Activated CD8-positive, alpha-beta memory T cell treated with anti-CD3 and anti-CD28 coated beads, Interleukin-2, amount 10 ng/mL, durations not matched to agents 7 days and 5 days (primary cell): ENCODE data around the gene TMEM213. TPM values are rescaled to one million over a fixed set of nuclear protein-coding genes. Genes with fewer than 3 reads are reported as not detected.
A peak's percentile ranks its signal among the peaks of the same experiment; 100 is the strongest.

Experiments used
- ATAC-seq: fragments of 150-1000 bp; cut with Tn5 transposase; one replicate; pipeline ENCODE4 v1.10.0; 2021; ENCODE audit warnings: moderate library complexity
- CTCF ChIA-PET: fragments of 350-600 bp; sonication (Branson Sonifier 250); formaldehyde crosslinking; loops from one replicate; lab custom pipeline; 2021; ENCODE audit warnings: antibody characterized with exemption; lab: Charles Lee
- DNase-seq: peaks from one replicate; pipeline ENCODE4 v3.0.0-alpha.2; 2020
- H3K27ac Mint-ChIP-seq: one replicate; pipeline ENCODE4 v1.8.0; 2021; ENCODE audit warnings: mild to moderate bottlenecking, mixed read lengths
- H3K27me3 Mint-ChIP-seq: one replicate; pipeline ENCODE4 v1.8.0; 2021; ENCODE audit warnings: mixed read lengths
- H3K36me3 Mint-ChIP-seq: one replicate; pipeline ENCODE4 v1.8.0; 2021; ENCODE audit warnings: mild to moderate bottlenecking, mixed read lengths
- H3K4me1 Mint-ChIP-seq: one replicate; pipeline ENCODE4 v1.8.0; 2021; ENCODE audit warnings: mixed read lengths
- H3K4me3 Mint-ChIP-seq: one replicate; pipeline ENCODE4 v1.8.0; 2021; ENCODE audit warnings: mild to moderate bottlenecking, moderate library complexity, mixed read lengths
- H3K9me3 Mint-ChIP-seq: one replicate; pipeline ENCODE4 v1.8.0; 2022; ENCODE audit warnings: low read depth, mixed read lengths
- total RNA-seq, 2 experiments: library from RNA; stranded (reverse); gene quantifications; one replicate each; pipeline ENCODE4 v1.2.3, GENCODE V29; 2021

Gene TMEM213
- total RNA-seq, 2 experiments from 2014 or later, result 0.06 TPM; not detected in 1

GRCh38 chr7:138857728-138858127 is 59.9 kb downstream of the TMEM213 start:
- Mint-ChIP-seq H3K27me3 (peaks cover 2% of the 10 kb centered on the region), H3K9me3 (peaks cover 14% of the 10 kb centered on the region), H3K4me3 (no peak overlapping the region), H3K4me1 (peaks cover 5% of the 10 kb centered on the region), H3K27ac (no peak overlapping the region), H3K36me3 (peaks cover 17% of the 10 kb centered on the region)
- CTCF ChIA-PET, result interaction anchor here (2.3 kb wide), 1 partner anchor 119 kb away, joined by 6 read pairs; no protein-coding TSS in a partner anchor
- DNase-seq (no peak), ATAC-seq (no peak)

DNA sequence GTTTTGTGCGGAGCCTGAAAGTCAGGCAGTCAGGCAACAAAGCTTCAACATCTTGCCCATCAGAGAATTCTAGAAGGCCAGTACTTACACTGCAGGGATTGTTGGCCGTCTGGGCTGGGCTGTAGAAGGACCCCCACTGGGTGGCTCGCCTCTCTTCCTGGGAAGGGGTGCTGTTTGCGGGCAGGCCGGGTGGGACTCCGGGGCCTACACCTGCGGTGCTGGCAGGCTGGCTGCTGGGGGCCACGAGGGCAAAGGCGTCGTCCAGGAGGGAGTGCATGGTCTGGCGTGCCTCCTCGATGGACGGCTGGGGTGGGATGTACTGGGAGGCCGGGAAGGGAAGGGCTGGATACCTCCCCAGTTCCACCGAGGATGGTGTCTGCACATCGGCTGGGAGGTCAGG is 63.3 kb downstream of the TMEM213 start:
- H3K4me1 Mint-ChIP-seq, result peaks cover 16% of the 10 kb centered on the region
- no peak overlapping the region for H3K4me3 Mint-ChIP-seq
- no peaks in the 10 kb centered on the region for H3K27me3 Mint-ChIP-seq
- peaks cover 13% of the 10 kb centered on the region for H3K36me3 Mint-ChIP-seq
- CTCF ChIA-PET, result no interaction called here
- DNase-seq, result no peak
- ATAC-seq, result no peak
- H3K27ac Mint-ChIP-seq, result no peak overlapping the region
- H3K9me3 Mint-ChIP-seq, result peaks cover 14% of the 10 kb centered on the region

DNA sequence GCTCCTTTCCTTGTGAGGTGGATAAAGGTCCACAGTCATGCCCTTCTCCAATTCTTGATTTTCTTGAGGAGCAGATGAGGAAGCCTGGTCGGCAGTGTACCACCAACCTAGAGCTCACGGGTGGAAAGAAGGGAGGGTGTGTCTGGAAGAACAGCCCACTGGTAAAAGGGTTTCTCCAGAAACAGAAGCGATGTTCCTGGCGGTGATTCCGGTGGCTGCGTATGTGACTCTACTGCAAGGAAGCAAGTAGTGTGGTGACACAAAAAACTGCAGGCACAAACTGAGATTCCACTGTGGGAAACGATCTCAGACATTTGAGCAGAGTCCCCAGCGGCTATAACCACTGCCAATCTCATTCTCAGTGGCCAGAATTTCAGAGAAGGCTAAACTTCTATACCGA is 66.1 kb downstream of the TMEM213 start:
- DNase-seq, result no peak
- CTCF ChIA-PET, result interaction anchor here (2.9 kb wide), 1 partner anchor 125 kb away, joined by 13 read pairs; no protein-coding TSS in a partner anchor
- no peak overlapping the region for H3K27ac Mint-ChIP-seq

DNA sequence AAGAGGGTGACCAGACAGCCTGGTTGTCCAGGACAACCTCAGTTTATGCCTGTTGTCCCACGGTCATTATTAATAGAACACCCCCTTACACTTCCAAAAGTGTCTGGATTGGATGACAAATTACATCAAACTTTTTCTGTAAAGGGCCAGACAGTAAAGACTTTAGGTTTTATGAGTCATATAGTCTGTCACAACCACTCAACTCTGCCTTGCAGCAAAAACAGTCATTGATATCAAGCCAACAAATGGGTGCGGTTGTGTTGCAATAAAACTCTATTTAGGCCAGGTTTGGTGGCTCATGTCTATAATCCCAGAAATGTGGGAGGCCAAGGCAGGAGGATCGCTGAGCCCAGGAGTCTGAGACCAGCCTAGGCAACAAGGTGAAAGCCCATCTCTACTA is 66.9 kb downstream of the TMEM213 start:
- DNase-seq, result no peak
- H3K9me3 Mint-ChIP-seq, result no peaks in the 10 kb centered on the region
- no peak for ATAC-seq
- peaks cover 18% of the 10 kb centered on the region for H3K4me1 Mint-ChIP-seq
- H3K4me3 Mint-ChIP-seq, result no peak overlapping the region
- H3K36me3 Mint-ChIP-seq, result no peaks in the 10 kb centered on the region
- H3K27me3 Mint-ChIP-seq, result no peaks in the 10 kb centered on the region
- no peak overlapping the region for H3K27ac Mint-ChIP-seq
- CTCF ChIA-PET, result interaction anchor here (1.1 to 2.9 kb wide), 3 partner anchors 10 to 126 kb away, joined by 4 to 13 read pairs (median 4); no protein-coding TSS in a partner anchor

More for the DNA sequence above, 66.1 kb downstream of the TMEM213 start:
- ATAC-seq, result no peak
- Mint-ChIP-seq H3K36me3 (no peaks in the 10 kb centered on the region), H3K4me1 (peaks cover 18% of the 10 kb centered on the region), H3K4me3 (no peak overlapping the region), H3K27me3 (no peaks in the 10 kb centered on the region), H3K9me3 (no peaks in the 10 kb centered on the region)

GRCh38 chr7:138865843-138866242 is 68.0 kb downstream of the TMEM213 start:
- no peaks in the 10 kb centered on the region for H3K27me3 Mint-ChIP-seq
- H3K4me3 Mint-ChIP-seq, result no peak overlapping the region
- H3K27ac Mint-ChIP-seq, result peak overlapping the region; percentile 67
- no peaks in the 10 kb centered on the region for H3K9me3 Mint-ChIP-seq
- ATAC-seq, result peak; percentile 96
- peaks cover 18% of the 10 kb centered on the region for H3K4me1 Mint-ChIP-seq
- no peaks in the 10 kb centered on the region for H3K36me3 Mint-ChIP-seq
- CTCF ChIA-PET, result interaction anchor here (0.7 to 2.9 kb wide), 6 partner anchors 9 to 406 kb away, joined by 3 to 13 read pairs (median 4); partner anchors contain the start of gene TRIM24
- DNase-seq, result peak; percentile 80

- peaks cover 18% of the 10 kb centered on the region for H3K4me1 Mint-ChIP-seq
- ATAC-seq, result no peak
- H3K27ac Mint-ChIP-seq, result peak overlapping the region; percentile 19
- H3K36me3 Mint-ChIP-seq, result no peaks in the 10 kb centered on the region
- H3K4me3 Mint-ChIP-seq, result no peak overlapping the region
- H3K27me3 Mint-ChIP-seq, result no peaks in the 10 kb centered on the region
- DNase-seq, result no peak
- CTCF ChIA-PET, result interaction anchor here (0.7 to 2.9 kb wide), 3 partner anchors 110 to 282 kb away, joined by 3 to 13 read pairs (median 3); no protein-coding TSS in a partner anchor
- no peaks in the 10 kb centered on the region for H3K9me3 Mint-ChIP-seq
Measured at GRCh38 chr7:138866353-138866752, 68.6 kb downstream of the TMEM213 start.

DNA sequence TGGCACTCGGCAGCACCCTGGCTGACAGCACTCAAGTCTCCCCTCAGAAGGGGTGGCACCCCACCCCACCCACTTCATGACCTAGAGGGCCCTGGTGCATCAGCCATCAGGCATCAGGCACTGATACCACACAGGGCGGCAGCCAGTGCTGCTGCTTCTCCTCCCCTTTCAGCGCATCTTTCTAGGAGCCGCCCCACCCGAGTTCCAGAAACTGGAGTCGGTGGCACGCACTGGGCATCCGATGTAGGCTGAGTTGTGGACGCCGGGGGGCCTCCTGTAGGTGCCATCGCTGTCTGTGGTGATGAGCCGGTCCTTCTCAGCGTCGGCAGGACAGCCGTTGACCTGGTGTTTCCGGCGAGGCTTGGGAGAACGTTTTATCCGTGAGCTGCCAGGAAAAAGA is 70.0 kb downstream of the TMEM213 start:
- DNase-seq (no peak), ATAC-seq (no peak)
- peaks cover 18% of the 10 kb centered on the region for H3K4me1 Mint-ChIP-seq
- H3K4me3 Mint-ChIP-seq, result no peak overlapping the region
- no peaks in the 10 kb centered on the region for H3K27me3 Mint-ChIP-seq
- no peaks in the 10 kb centered on the region for H3K9me3 Mint-ChIP-seq
- H3K36me3 Mint-ChIP-seq, result no peaks in the 10 kb centered on the region
- H3K27ac Mint-ChIP-seq, result no peak overlapping the region
- CTCF ChIA-PET, result interaction anchor here (1.0 to 1.6 kb wide), 2 partner anchors 129 to 706 kb away, joined by 3 to 4 read pairs; no protein-coding TSS in a partner anchor

GRCh38 chr7:138868711-138869110 is 70.9 kb downstream of the TMEM213 start:
- DNase-seq, result no peak
- Mint-ChIP-seq H3K4me1 (peaks cover 18% of the 10 kb centered on the region), H3K36me3 (no peaks in the 10 kb centered on the region), H3K27me3 (no peaks in the 10 kb centered on the region), H3K4me3 (no peak overlapping the region), H3K27ac (no peak overlapping the region), H3K9me3 (no peaks in the 10 kb centered on the region)
- CTCF ChIA-PET, result interaction anchor here (1.6 kb wide), 1 partner anchor 130 kb away, joined by 4 read pairs; no protein-coding TSS in a partner anchor
- no peak for ATAC-seq

GRCh38 chr7:138869353-138869752 is 71.6 kb downstream of the TMEM213 start:
- Mint-ChIP-seq H3K27me3 (no peaks in the 10 kb centered on the region), H3K4me3 (no peak overlapping the region), H3K9me3 (no peaks in the 10 kb centered on the region), H3K36me3 (peaks cover 2% of the 10 kb centered on the region), H3K4me1 (peaks cover 20% of the 10 kb centered on the region), H3K27ac (no peak overlapping the region)
- ATAC-seq (no peak), DNase-seq (no peak)
- CTCF ChIA-PET, result interaction anchor here (1.0 to 1.6 kb wide), 2 partner anchors 117 to 130 kb away, joined by 3 to 4 read pairs; no protein-coding TSS in a partner anchor

DNA sequence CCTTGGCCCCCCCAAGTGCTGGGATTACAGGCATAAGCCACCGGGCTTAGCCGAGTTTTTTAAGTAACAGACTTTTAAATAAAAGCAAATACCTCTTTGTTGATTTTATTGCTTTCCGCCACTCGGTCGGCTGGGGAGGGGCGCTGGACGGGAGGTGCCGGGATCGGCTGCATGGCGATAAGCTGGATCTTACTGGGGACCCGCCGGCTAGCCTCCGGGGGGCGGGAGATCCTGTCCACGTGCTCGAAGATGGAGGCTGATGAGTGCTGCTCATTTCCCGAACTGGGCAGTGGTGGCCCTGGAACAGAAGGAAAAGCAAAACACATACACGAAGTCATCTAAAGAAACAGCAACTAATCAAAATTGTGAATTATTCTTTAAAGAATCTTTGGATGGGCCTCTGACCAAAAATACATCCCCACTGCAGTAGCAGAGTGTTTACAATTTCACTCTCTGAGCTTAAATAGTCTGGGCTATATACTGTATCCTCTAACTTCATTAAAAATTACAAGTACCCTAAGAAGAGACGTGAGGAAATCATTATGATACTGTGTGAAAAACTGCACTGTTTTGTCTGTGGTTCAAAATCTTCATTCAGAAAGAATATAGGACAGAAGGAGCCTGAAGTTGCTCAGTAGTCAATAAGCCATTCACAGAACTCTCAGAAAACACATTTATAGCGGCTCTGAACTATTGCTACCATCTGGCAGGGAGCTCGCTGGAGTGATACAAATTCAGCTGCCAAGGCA is 73.4 kb downstream of the TMEM213 start:
- DNase-seq, result no peak
- no peaks in the 10 kb centered on the region for H3K27me3 Mint-ChIP-seq
- peaks cover 3% of the 10 kb centered on the region for H3K36me3 Mint-ChIP-seq
- H3K9me3 Mint-ChIP-seq, result no peaks in the 10 kb centered on the region
- no peak for ATAC-seq
- H3K4me3 Mint-ChIP-seq, result no peak overlapping the region
- peaks cover 17% of the 10 kb centered on the region for H3K4me1 Mint-ChIP-seq
- no peak overlapping the region for H3K27ac Mint-ChIP-seq
- CTCF ChIA-PET, result interaction anchor here (1.4 kb wide), 1 partner anchor 16 kb away, joined by 4 read pairs; no protein-coding TSS in a partner anchor

DNA sequence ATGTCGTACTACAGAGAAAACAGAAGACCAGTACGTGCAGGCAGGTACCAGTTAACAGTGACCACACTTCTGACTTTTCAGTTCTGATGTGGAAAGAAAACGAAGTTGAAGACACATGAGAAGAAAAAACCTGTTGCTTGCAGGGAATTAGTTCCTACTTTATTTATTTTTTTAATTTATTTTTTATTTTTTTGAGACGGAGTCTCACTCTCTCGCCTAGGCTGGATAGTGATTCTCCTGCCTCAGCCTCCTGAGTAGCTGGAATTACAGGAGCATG is 74.0 kb downstream of the TMEM213 start:
- no peaks in the 10 kb centered on the region for H3K27me3 Mint-ChIP-seq
- CTCF ChIA-PET, result interaction anchor here (1.4 kb wide), 1 partner anchor 15 kb away, joined by 4 read pairs; no protein-coding TSS in a partner anchor

GRCh38 chr7:138872576-138872975 is 74.8 kb downstream of the TMEM213 start:
- Mint-ChIP-seq H3K27me3 (no peaks in the 10 kb centered on the region), H3K4me1 (peaks cover 22% of the 10 kb centered on the region), H3K9me3 (no peaks in the 10 kb centered on the region), H3K36me3 (peaks cover 3% of the 10 kb centered on the region), H3K4me3 (no peak overlapping the region), H3K27ac (no peak overlapping the region)
- DNase-seq, result no peak
- CTCF ChIA-PET, result interaction anchor here (0.5 to 1.6 kb wide), 4 partner anchors 14 to 144 kb away, joined by 3 to 4 read pairs (median 4); no protein-coding TSS in a partner anchor
- no peak for ATAC-seq

More for the DNA sequence above, 74.0 kb downstream of the TMEM213 start:
- H3K36me3 Mint-ChIP-seq, result peaks cover 3% of the 10 kb centered on the region
- H3K4me3 Mint-ChIP-seq, result no peak overlapping the region
- peaks cover 22% of the 10 kb centered on the region for H3K4me1 Mint-ChIP-seq
- H3K9me3 Mint-ChIP-seq, result no peaks in the 10 kb centered on the region
- DNase-seq (no peak), ATAC-seq (no peak)
- no peak overlapping the region for H3K27ac Mint-ChIP-seq

GRCh38 chr7:138873220-138873892 is 75.6 kb downstream of the TMEM213 start:
- Mint-ChIP-seq H3K36me3 (peaks cover 3% of the 10 kb centered on the region), H3K27ac (no peak overlapping the region), H3K27me3 (no peaks in the 10 kb centered on the region), H3K4me1 (peaks cover 22% of the 10 kb centered on the region), H3K4me3 (no peak overlapping the region), H3K9me3 (no peaks in the 10 kb centered on the region)
- ATAC-seq (no peak), DNase-seq (no peak)
- CTCF ChIA-PET, result interaction anchor here (0.5 to 1.6 kb wide), 5 partner anchors 18 to 712 kb away, joined by 3 to 4 read pairs (median 3); no protein-coding TSS in a partner anchor
